Rectal smooth muscle tissue (tissue), 1 donor: ENCODE results near the gene COL23A1.

Experiments
- H3K27ac ChIP-seq: one replicate; pipeline ENCODE4 v1.7.0; 2013; ENCODE audit warnings: low read depth, low read length, inconsistent platforms
- H3K27me3 ChIP-seq: one replicate; pipeline ENCODE4 v1.7.0; 2013; ENCODE audit warnings: low read length; ENCODE audit not compliant: control insufficient read depth, insufficient read depth
- H3K36me3 ChIP-seq: one replicate; pipeline ENCODE4 v1.7.0; 2013; ENCODE audit warnings: low read length; ENCODE audit not compliant: control insufficient read depth, insufficient read depth
- H3K4me1 ChIP-seq: one replicate; pipeline ENCODE4 v1.7.0; 2013; ENCODE audit warnings: low read length; ENCODE audit not compliant: control insufficient read depth, insufficient read depth
- H3K4me3 ChIP-seq: one replicate; pipeline ENCODE4 v1.7.0; 2013; ENCODE audit warnings: low read length
- H3K9ac ChIP-seq: one replicate; pipeline ENCODE4 v1.7.0; 2013; ENCODE audit warnings: low read length

The COL23A1 gene

GRCh38 chr5:178460174-178460573 is 130.0 kb downstream of the COL23A1 start:
- Histone ChIP-seq H3K27ac (no peak overlapping the region), H3K4me3 (no peak overlapping the region)

GRCh38 chr5:178458140-178458539 is 132.1 kb downstream of the COL23A1 start:
- H3K27ac ChIP-seq, result no peak overlapping the region
- H3K4me1 ChIP-seq, result no peaks in the 10 kb centered on the region
- H3K27me3 ChIP-seq, result no peaks in the 10 kb centered on the region
- H3K4me3 ChIP-seq, result no peak overlapping the region
- H3K9ac ChIP-seq, result no peak overlapping the region
- no peaks in the 10 kb centered on the region for H3K36me3 ChIP-seq

More at GRCh38 chr5:178460174-178460573, 130.0 kb downstream of the COL23A1 start:
- no peak overlapping the region for H3K9ac ChIP-seq
- H3K36me3 ChIP-seq, result no peaks in the 10 kb centered on the region
- H3K27me3 ChIP-seq, result no peaks in the 10 kb centered on the region
- no peaks in the 10 kb centered on the region for H3K4me1 ChIP-seq

GRCh38 chr5:178457471-178457870 is 132.7 kb downstream of the COL23A1 start:
- Histone ChIP-seq H3K9ac (no peak overlapping the region), H3K27ac (no peak overlapping the region), H3K4me3 (no peak overlapping the region), H3K36me3 (no peaks in the 10 kb centered on the region), H3K4me1 (no peaks in the 10 kb centered on the region), H3K27me3 (no peaks in the 10 kb centered on the region)

GRCh38 chr5:178455480-178455835 is 134.7 kb downstream of the COL23A1 start:
- H3K36me3 ChIP-seq, result no peaks in the 10 kb centered on the region
- no peaks in the 10 kb centered on the region for H3K27me3 ChIP-seq
- H3K27ac ChIP-seq, result no peak overlapping the region
- H3K9ac ChIP-seq, result no peak overlapping the region
- H3K4me3 ChIP-seq, result no peak overlapping the region
- no peaks in the 10 kb centered on the region for H3K4me1 ChIP-seq

- Histone ChIP-seq H3K36me3 (no peaks in the 10 kb centered on the region), H3K27ac (no peak overlapping the region), H3K27me3 (no peaks in the 10 kb centered on the region), H3K4me1 (no peaks in the 10 kb centered on the region), H3K4me3 (no peak overlapping the region), H3K9ac (no peak overlapping the region)
These were observed 135.2 kb downstream of the COL23A1 start for GRCh38 chr5:178454821-178455479.

- H3K9ac ChIP-seq, result no peak overlapping the region
- no peak overlapping the region for H3K4me3 ChIP-seq
- no peaks in the 10 kb centered on the region for H3K4me1 ChIP-seq
- no peaks in the 10 kb centered on the region for H3K36me3 ChIP-seq
- no peaks in the 10 kb centered on the region for H3K27me3 ChIP-seq
- no peak overlapping the region for H3K27ac ChIP-seq
These were observed 135.9 kb downstream of the COL23A1 start for GRCh38 chr5:178454303-178454702.

GRCh38 chr5:178453224-178453623 is 137.0 kb downstream of the COL23A1 start:
- H3K27me3 ChIP-seq, result no peaks in the 10 kb centered on the region
- H3K4me3 ChIP-seq, result no peak overlapping the region
- no peaks in the 10 kb centered on the region for H3K4me1 ChIP-seq
- no peak overlapping the region for H3K27ac ChIP-seq
- no peak overlapping the region for H3K9ac ChIP-seq
- no peaks in the 10 kb centered on the region for H3K36me3 ChIP-seq

- Histone ChIP-seq H3K9ac (no peak overlapping the region), H3K27ac (no peak overlapping the region), H3K4me1 (no peaks in the 10 kb centered on the region), H3K4me3 (no peak overlapping the region), H3K27me3 (no peaks in the 10 kb centered on the region), H3K36me3 (no peaks in the 10 kb centered on the region)
These were observed 139.8 kb downstream of the COL23A1 start for GRCh38 chr5:178450121-178451028.

GRCh38 chr5:178449163-178450070 is 140.8 kb downstream of the COL23A1 start:
- Histone ChIP-seq H3K9ac (no peak overlapping the region), H3K27ac (no peak overlapping the region), H3K4me1 (no peaks in the 10 kb centered on the region), H3K36me3 (no peaks in the 10 kb centered on the region), H3K4me3 (no peak overlapping the region), H3K27me3 (no peaks in the 10 kb centered on the region)

GRCh38 chr5:178445534-178445933 is 144.7 kb downstream of the COL23A1 start:
- Histone ChIP-seq H3K27me3 (no peaks in the 10 kb centered on the region), H3K27ac (no peak overlapping the region)

GRCh38 chr5:178442405-178443257 is 147.6 kb downstream of the COL23A1 start:
- H3K36me3 ChIP-seq, result no peaks in the 10 kb centered on the region
- H3K4me3 ChIP-seq, result no peak overlapping the region
- H3K9ac ChIP-seq, result no peak overlapping the region
- no peaks in the 10 kb centered on the region for H3K4me1 ChIP-seq
- H3K27ac ChIP-seq, result no peak overlapping the region
- H3K27me3 ChIP-seq, result peaks cover 4% of the 10 kb centered on the region

More at GRCh38 chr5:178445534-178445933, 144.7 kb downstream of the COL23A1 start:
- Histone ChIP-seq H3K36me3 (no peaks in the 10 kb centered on the region), H3K4me1 (no peaks in the 10 kb centered on the region), H3K9ac (no peak overlapping the region), H3K4me3 (no peak overlapping the region)
